ENCODE data around the gene SGCD. TPM values are rescaled to one million over a fixed set of nuclear protein-coding genes. Genes with fewer than 3 reads are reported as not detected.

SGCD gene
- total RNA-seq, 1 experiment from 2014 or later = not detected

GRCh38 chr5:156405988-156406387, 79.0 kb downstream of the SGCD start (continued):
- TF ChIP-seq ZBTB33 (IDR thresholded peaks at IDR 0.05; ENCODE audit: extremely low read depth, insufficient replicate concordance, low read length) (no peak), EGR1 (IDR thresholded peaks at IDR 0.05; ENCODE audit: low read depth) (no peak), JUND (IDR thresholded peaks at IDR 0.05) (no peak)

GRCh38 chr5:156407251-156407650, 80.3 kb downstream of the SGCD start:
- ATAC-seq = no peak
- Histone ChIP-seq H3K9me2 (ENCODE audit: insufficient read depth) (no peaks in the 10 kb centered on the region), H3K4me2 (ENCODE audit: low read length) (no peak overlapping the region), H3K79me2 (ENCODE audit: insufficient read depth, low read length) (no peaks in the 10 kb centered on the region), H3K36me3 (ENCODE audit: control insufficient read depth in 1 of 2, insufficient read depth in 2 of 2, low read length in 2 of 2) (no peaks in the 10 kb centered on the region), H3K27me3 (ENCODE audit: insufficient read depth, low read length) (no peaks in the 10 kb centered on the region), H3K4me3 (replicated peaks in 1 of 2; ENCODE audit: low read depth in 1 of 2, low read length in 2 of 2) (no peak overlapping the region), H3K4me1 (ENCODE audit: control insufficient read depth in 1 of 2, insufficient read depth in 2 of 2, low read length in 2 of 2) (no peaks in the 10 kb centered on the region), H2AFZ (ENCODE audit: low read depth, low read length, poor library complexity, severe bottlenecking) (no peak overlapping the region), H3K9me3 (ENCODE audit: control insufficient read depth in 1 of 2, insufficient read depth in 1 of 2, low read depth in 1 of 2, low read length in 2 of 2) (peaks cover 0 to 3% of the 10 kb centered on the region in 2 experiments; a peak in 1 of 4 replicates), H3K9ac (ENCODE audit: low read length) (no peak overlapping the region), H3K27ac (ENCODE audit: low read depth, low read length) (no peak overlapping the region), H4K20me1 (ENCODE audit: insufficient read depth) (no peaks in the 10 kb centered on the region)
- intact Hi-C loops (cut with micrococcal nuclease) = no loop called here
- ChIA-PET RAD21 (ENCODE audit: low non-redundant PET in 1 of 2, low total read pairs in 2 of 2, uncharacterized antibody in 2 of 2, unreplicated experiment in 2 of 2) (no interaction called here), POLR2A (no interaction called here), CTCF (no interaction called here)
- DNase-seq (ENCODE audit: low read depth, low spot score) = no peak
- BruUV-seq (replicated peaks) = no TSS peak
- TF ChIP-seq REST (IDR thresholded peaks at IDR 0.05; ENCODE audit: low read depth) = no peak
- no peak for TF ChIP-seq EZH2 (IDR thresholded peaks at IDR 0.05)
- TF ChIP-seq CEBPB (IDR thresholded peaks at IDR 0.05; ENCODE audit: low read depth) = no peak
- no peak for TF ChIP-seq SP1 (IDR thresholded peaks at IDR 0.05; ENCODE audit: low read depth)
- TF ChIP-seq EGR1 (IDR thresholded peaks at IDR 0.05; ENCODE audit: low read depth) = no peak
- TF ChIP-seq EZH2phosphoT487 (IDR thresholded peaks at IDR 0.05; ENCODE audit: borderline replicate concordance) = no peak
- no peak for TF ChIP-seq FOSL1 (IDR thresholded peaks at IDR 0.05; ENCODE audit: low read depth)
- TF ChIP-seq MAX (IDR thresholded peaks at IDR 0.05) = no peak
- TF ChIP-seq CBX3 (IDR thresholded peaks at IDR 0.05; ENCODE audit: low read depth) = no peak
- TF ChIP-seq POLR2AphosphoS5 (IDR thresholded peaks at IDR 0.05; ENCODE audit: low read depth, low read length) = no peak
- no peak for TF ChIP-seq ATF3 (IDR thresholded peaks at IDR 0.05)
- TF ChIP-seq JUND (IDR thresholded peaks at IDR 0.05) = no peak
- TF ChIP-seq CTCF (IDR thresholded peaks at IDR 0.05 in 2 of 3, conservative IDR thresholded peaks at IDR 0.05 in 1 of 3; ENCODE audit: borderline replicate concordance in 1 of 3, insufficient read depth in 1 of 3, low read depth in 2 of 3, low read length in 2 of 3) = no peak
- TF ChIP-seq RAD21 (IDR thresholded peaks at IDR 0.05; ENCODE audit: low read depth) = no peak
- TF ChIP-seq ZFX (IDR thresholded peaks at IDR 0.05) = no peak
- TF ChIP-seq TCF7L2 (IDR thresholded peaks at IDR 0.05; ENCODE audit: borderline replicate concordance, extremely low read depth, insufficient read depth, insufficient read length) = no peak

Measured in HCT116 (cell line).